Hypothalamus (tissue), 51 donors: ENCODE results near the gene KCNC1.

ENCODE experiments used
- DNase-seq, 51 donors: peaks; one replicate each; lab custom pipeline; 2025; lab: John Stamatoyannopoulos, UW

The KCNC1 gene

GRCh38 chr11:17735818-17736578 lies 1.4 kb downstream of the KCNC1 start:
- DNase-seq, result peak in 3 of 51 donors; percentile 18 to 44 (median 27)

GRCh38 chr11:17736579-17736893 lies 2.0 kb downstream of the KCNC1 start:
- DNase-seq, result no peak

GRCh38 chr11:17736930-17737817 lies 2.6 kb downstream of the KCNC1 start:
- DNase-seq, result no peak

GRCh38 chr11:17738151-17738973 lies 3.8 kb downstream of the KCNC1 start:
- no peak for DNase-seq

GRCh38 chr11:17739945-17740338 lies 5.4 kb downstream of the KCNC1 start:
- DNase-seq, result no peak

- DNase-seq, result no peak
Measured at GRCh38 chr11:17740649-17741235, 6.2 kb downstream of the KCNC1 start.

GRCh38 chr11:17741487-17741886 lies 6.9 kb downstream of the KCNC1 start:
- no peak for DNase-seq

GRCh38 chr11:17742019-17742418 lies 7.4 kb downstream of the KCNC1 start:
- DNase-seq, result no peak

- DNase-seq, result no peak
Measured at GRCh38 chr11:17743026-17743807, 8.6 kb downstream of the KCNC1 start.

GRCh38 chr11:17743808-17744119 lies 9.2 kb downstream of the KCNC1 start:
- peak in 1 of 51 donors; percentile 51 for DNase-seq

GRCh38 chr11:17744151-17744940 lies 9.8 kb downstream of the KCNC1 start:
- DNase-seq, result no peak

- DNase-seq, result no peak
Measured at GRCh38 chr11:17745023-17745772, 10.6 kb downstream of the KCNC1 start.

GRCh38 chr11:17746096-17746495 lies 11.5 kb downstream of the KCNC1 start:
- DNase-seq, result no peak

- DNase-seq, result no peak
Measured at GRCh38 chr11:17747131-17747955, 12.8 kb downstream of the KCNC1 start.

GRCh38 chr11:17748044-17748443 lies 13.5 kb downstream of the KCNC1 start:
- DNase-seq, result no peak

- DNase-seq, result no peak
Measured at GRCh38 chr11:17748761-17749721, 14.5 kb downstream of the KCNC1 start.
